ENCODE measurements around the gene SNRPA.

DNA sequence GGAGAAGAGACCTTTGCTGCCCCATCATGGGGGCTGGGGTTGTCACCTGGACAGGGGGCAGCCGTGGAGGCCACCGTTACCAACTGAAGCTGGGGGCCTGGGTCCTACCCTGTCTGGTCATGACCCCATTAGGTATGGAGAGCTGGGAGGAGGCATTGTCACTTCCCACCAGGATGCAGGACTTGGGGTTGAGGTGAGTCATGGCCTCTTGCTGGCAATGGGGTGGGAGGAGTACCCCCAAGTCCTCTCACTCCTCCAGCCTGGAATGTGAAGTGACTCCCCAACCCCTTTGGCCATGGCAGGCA lies 57.0 kb downstream of the SNRPA start:
- TF ChIP-seq ZNF8 (CRISPR knock-in tag; IDR thresholded peaks at IDR 0.05) (no peak), ZFP30 (CRISPR knock-in tag; IDR thresholded peaks at IDR 0.05) (no peak), ISL1 (CRISPR knock-in tag; IDR thresholded peaks at IDR 0.05) (no peak), ZFP3 (CRISPR knock-in tag; IDR thresholded peaks at IDR 0.05) (no peak), CSRNP3 (CRISPR knock-in tag; IDR thresholded peaks at IDR 0.05) (no peak), RARB (CRISPR knock-in tag; IDR thresholded peaks at IDR 0.05) (no peak), ZNF565 (CRISPR knock-in tag; conservative IDR thresholded peaks at IDR 0.05; ENCODE audit: low read depth) (no peak), OSR1 (CRISPR knock-in tag; IDR thresholded peaks at IDR 0.05) (no peak), SNAI2 (CRISPR knock-in tag; IDR thresholded peaks at IDR 0.05) (no peak), POU6F1 (CRISPR knock-in tag; IDR thresholded peaks at IDR 0.05; ENCODE audit: borderline replicate concordance, low read depth) (no peak)
